CD14-positive monocyte (primary cell): Measurements from ENCODE around the gene RSPH1. TPM values are rescaled to one million over a fixed set of nuclear protein-coding genes. Genes with fewer than 3 reads are reported as not detected.

Experiments
- DNase-seq, 3 donors: peaks; one replicate each; pipeline ENCODE4 v3.0.0-alpha.2; 2011 to 2022
- H2AFZ ChIP-seq: 2 replicates; pipeline ENCODE4 v1.6.0; 2012; ENCODE audit warnings: mild to moderate bottlenecking, low read depth, low read length, inconsistent platforms; ENCODE audit not compliant: insufficient read depth, poor library complexity, severe bottlenecking
- H3K27ac ChIP-seq, 2 donors: 1 replicate in 1 of 2; 2 replicates in 1 of 2; pipeline ENCODE4 v1.5.1; 2012 to 2013; ENCODE audit warnings: low read length in 2 of 2, control low read depth in 1 of 2, inconsistent platforms in 1 of 2, low read depth in 1 of 2, mild to moderate bottlenecking in 1 of 2
- H3K27me3 ChIP-seq, 2 donors: one replicate each; pipeline versions ENCODE4 v1.6.0 to v1.6.1; 2011 to 2013; ENCODE audit warnings: low read length in 2 of 2; ENCODE audit not compliant: control insufficient read depth in 2 of 2, insufficient read depth in 2 of 2
- H3K36me3 ChIP-seq, 2 donors: replicated peaks in 1 of 2; 1 replicate in 1 of 2; 2 replicates in 1 of 2; pipeline versions ENCODE4 v1.5.1 to v1.6.1; 2012 to 2013; ENCODE audit warnings: low read length in 2 of 2, control low read depth in 1 of 2, inconsistent platforms in 1 of 2, mild to moderate bottlenecking in 1 of 2; ENCODE audit not compliant: insufficient read depth in 2 of 2, control insufficient read depth in 1 of 2
- H3K4me1 ChIP-seq, 2 donors: 1 replicate in 1 of 2; 2 replicates in 1 of 2; pipeline versions ENCODE4 v1.5.1 to v1.6.1; 2012 to 2013; ENCODE audit warnings: low read length in 2 of 2, control low read depth in 1 of 2, inconsistent platforms in 1 of 2, mild to moderate bottlenecking in 1 of 2, moderate library complexity in 1 of 2; ENCODE audit not compliant: insufficient read depth in 2 of 2, control insufficient read depth in 1 of 2
- H3K4me2 ChIP-seq: replicated peaks from 2 replicates; pipeline ENCODE3; 2012; ENCODE audit warnings: low read length, moderate library complexity, mild to moderate bottlenecking; ENCODE audit not compliant: poor library complexity, severe bottlenecking; ENCODE audit errors: extremely low read depth
- H3K4me3 ChIP-seq, 3 experiments: fragments of 200-600 bp in 1 of 3; sonication (generic) in 1 of 3; replicated peaks in 1 of 3; 1 replicate in 2 of 3; 2 replicates in 1 of 3; pipeline ENCODE4 v1.5.1; 2011 to 2013; ENCODE audit warnings: low read length in 3 of 3, mild to moderate bottlenecking in 3 of 3, control low read depth in 2 of 3, low read depth in 2 of 3, inconsistent platforms in 1 of 3, moderate library complexity in 1 of 3
- H3K79me2 ChIP-seq: 2 replicates; pipeline ENCODE4 v1.6.0; 2012; ENCODE audit warnings: mild to moderate bottlenecking, control low read depth, inconsistent platforms, low read length, moderate library complexity; ENCODE audit not compliant: insufficient read depth
- H3K9ac ChIP-seq: 2 replicates; pipeline ENCODE4 v1.6.0; 2017; ENCODE audit warnings: low read length, mild to moderate bottlenecking; ENCODE audit not compliant: insufficient read depth, poor library complexity, severe bottlenecking
- H3K9me3 ChIP-seq, 2 donors: replicated peaks in 1 of 2; 1 replicate in 1 of 2; 2 replicates in 1 of 2; pipeline versions ENCODE4 v1.5.1 to v1.6.1; 2012 to 2013; ENCODE audit warnings: low read length in 2 of 2, control low read depth in 1 of 2; ENCODE audit not compliant: control insufficient read depth in 1 of 2, insufficient read depth in 1 of 2
- H4K20me1 ChIP-seq: 2 replicates; pipeline ENCODE4 v1.6.0; 2012; ENCODE audit warnings: mild to moderate bottlenecking, low read length, control low read depth, moderate library complexity; ENCODE audit not compliant: insufficient read depth
- H3K27ac Mint-ChIP-seq, 7 donors: one replicate each; pipeline ENCODE4 v1.8.0; 2020; ENCODE audit warnings: mild to moderate bottlenecking in 7 of 7, mixed read lengths in 7 of 7, moderate library complexity in 6 of 7, inconsistent platforms in 2 of 7
- H3K27me3 Mint-ChIP-seq, 3 donors: one replicate each; pipeline ENCODE4 v1.8.0; 2021 to 2022; ENCODE audit warnings: low read depth in 3 of 3, mild to moderate bottlenecking in 3 of 3, mixed read lengths in 3 of 3, moderate library complexity in 3 of 3, inconsistent platforms in 1 of 3
- H3K36me3 Mint-ChIP-seq, 2 donors: one replicate each; pipeline ENCODE4 v1.8.0; 2020; ENCODE audit warnings: mixed read lengths in 2 of 2, inconsistent platforms in 1 of 2, mild to moderate bottlenecking in 1 of 2
- H3K4me1 Mint-ChIP-seq: one replicate; pipeline ENCODE4 v1.8.0; 2020; ENCODE audit warnings: mild to moderate bottlenecking, mixed read lengths
- H3K4me3 Mint-ChIP-seq, 2 donors: one replicate each; pipeline ENCODE4 v1.8.0; 2020; ENCODE audit warnings: mild to moderate bottlenecking in 2 of 2, mixed read lengths in 2 of 2, moderate library complexity in 1 of 2
- H3K9me3 Mint-ChIP-seq, 7 donors: one replicate each; pipeline ENCODE4 v1.8.0; 2020 to 2022; ENCODE audit warnings: mixed read lengths in 7 of 7, mild to moderate bottlenecking in 6 of 7, moderate library complexity in 6 of 7, inconsistent platforms in 2 of 7
- CTCF ChIP-seq: fragments of 200-600 bp; IDR thresholded peaks from one replicate; pipeline ENCODE4 v1.8.0; 2022; ENCODE audit warnings: antibody characterized with exemption, mild to moderate bottlenecking
- WGBS: methylation state at CpG from one replicate; pipeline ENCODE4 v1.1.5; 2013; ENCODE audit warnings: missing lambda C conversion rate; ENCODE audit not compliant: insufficient coverage; 5-methylcytosine and 5-hydroxymethylcytosine counted together
- intact Hi-C, 2 donors: fragments of 100-400 bp; cut with micrococcal nuclease; formaldehyde crosslinking; loops; one replicate each; pipeline versions ENCODE4 v1.15.0 to v1.15.1; 2023
- polyA plus RNA-seq, 3 donors: library from polyadenylated mRNA; depleted of rRNA in 1 of 3; unstranded in 2 of 3; stranded (reverse) in 1 of 3; fragments of 300-500 nt in 2 of 3; fragments of >200 nt in 1 of 3; fragmentation: Illumina TruSeq in 2 of 3; gene quantifications; 1 replicate in 2 of 3; 2 replicates in 1 of 3; pipeline ENCODE4 v1.2.3, GENCODE V29; 2012 to 2021

The RSPH1 gene
- polyA plus RNA-seq, 3 donors, result 0.03 TPM; not detected in 2

- no peak overlapping the region for H3K27ac ChIP-seq
- H3K27me3 ChIP-seq, result no peaks in the 10 kb centered on the region
- no peak for TF ChIP-seq CTCF
- no peak overlapping the region for H3K4me2 ChIP-seq
- no peak overlapping the region for H3K4me3 ChIP-seq
- H3K9ac ChIP-seq, result no peak overlapping the region
- no peaks in the 10 kb centered on the region for H3K36me3 Mint-ChIP-seq
- H3K4me3 Mint-ChIP-seq, result no peak overlapping the region
- intact Hi-C loops, result no loop called here
- no peaks in the 10 kb centered on the region for H3K79me2 ChIP-seq
- H3K27me3 Mint-ChIP-seq, result peaks cover 0 to 2% (median 0%) of the 10 kb centered on the region in 3 donors
- H3K36me3 ChIP-seq, result no peaks in the 10 kb centered on the region
- H3K4me1 Mint-ChIP-seq, result peaks cover 8% of the 10 kb centered on the region
- DNase-seq, result no peak
- no peak overlapping the region for H3K27ac Mint-ChIP-seq
- no peak overlapping the region for H2AFZ ChIP-seq
- peaks cover 0 to 15% (median 10%) of the 10 kb centered on the region in 7 donors for H3K9me3 Mint-ChIP-seq
- no peaks in the 10 kb centered on the region for H4K20me1 ChIP-seq
- peaks cover 5 to 6% of the 10 kb centered on the region in 2 donors for H3K4me1 ChIP-seq
- no peaks in the 10 kb centered on the region for H3K9me3 ChIP-seq
Observed at GRCh38 chr21:42435833-42436232, 60.2 kb downstream of the RSPH1 start.

DNA sequence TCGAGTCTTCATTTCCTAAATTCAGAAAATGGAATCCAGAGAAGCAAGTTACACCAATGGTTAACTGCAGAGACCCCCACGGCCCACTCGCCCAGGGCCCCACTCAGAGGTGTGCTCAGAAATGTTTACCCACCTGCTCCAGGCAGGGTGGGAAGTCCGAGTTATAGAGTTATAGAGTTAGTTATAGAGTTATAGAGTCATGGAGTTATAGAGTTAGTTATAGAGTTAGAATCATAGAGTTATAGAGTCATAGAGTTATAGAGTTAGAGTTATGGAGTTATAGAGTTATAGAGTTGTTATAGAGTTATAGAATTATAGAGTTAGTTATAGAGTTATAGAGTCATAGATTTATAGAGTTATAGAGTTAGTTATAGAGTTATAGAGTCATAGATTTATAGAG is 60.6 kb downstream of the RSPH1 start:
- no peaks in the 10 kb centered on the region for H3K9me3 ChIP-seq
- H3K36me3 ChIP-seq, result no peaks in the 10 kb centered on the region
- H3K4me1 ChIP-seq, result peaks cover 7% of the 10 kb centered on the region in 2 donors
- intact Hi-C loops, result no loop called here
- TF ChIP-seq CTCF, result no peak
- no peak overlapping the region for H2AFZ ChIP-seq
- no peak overlapping the region for H3K9ac ChIP-seq
- no peaks in the 10 kb centered on the region for H3K36me3 Mint-ChIP-seq
- peaks cover 0 to 2% (median 0%) of the 10 kb centered on the region in 3 donors for H3K27me3 Mint-ChIP-seq
- no peak overlapping the region for H3K27ac ChIP-seq
- DNase-seq, result no peak
- H3K4me3 Mint-ChIP-seq, result no peak overlapping the region
- H3K27me3 ChIP-seq, result no peaks in the 10 kb centered on the region
- no peak overlapping the region for H3K4me3 ChIP-seq
- H3K4me1 Mint-ChIP-seq, result peaks cover 8% of the 10 kb centered on the region
- H4K20me1 ChIP-seq, result no peaks in the 10 kb centered on the region
- H3K4me2 ChIP-seq, result no peak overlapping the region
- no peak overlapping the region for H3K27ac Mint-ChIP-seq
- 61% methylated on average over 3 of the region's 4 CpGs for whole genome bisulfite sequencing
- H3K79me2 ChIP-seq, result no peaks in the 10 kb centered on the region
- peaks cover 0 to 15% (median 10%) of the 10 kb centered on the region in 7 donors for H3K9me3 Mint-ChIP-seq
